UCSD-AML1 (cell line): ENCODE results near the gene ALDH7A1.
"Not testable (repeated sequence)": the region's sequence is repeated elsewhere in the genome, so short reads cannot be mapped to it uniquely, and the experiment has no call there.

Experiments used
- DNase-seq: peaks from one replicate; lab custom pipeline; 2025; ENCODE audit not compliant: unreplicated experiment; lab: John Stamatoyannopoulos, UW

ALDH7A1 gene

GRCh38 chr5:126595486-126596083 is 566 bp upstream of the ALDH7A1 start:
- no peak for DNase-seq

- DNase-seq, result no peak
These were observed 3.5 kb downstream of the ALDH7A1 start for GRCh38 chr5:126591549-126591948.

DNA sequence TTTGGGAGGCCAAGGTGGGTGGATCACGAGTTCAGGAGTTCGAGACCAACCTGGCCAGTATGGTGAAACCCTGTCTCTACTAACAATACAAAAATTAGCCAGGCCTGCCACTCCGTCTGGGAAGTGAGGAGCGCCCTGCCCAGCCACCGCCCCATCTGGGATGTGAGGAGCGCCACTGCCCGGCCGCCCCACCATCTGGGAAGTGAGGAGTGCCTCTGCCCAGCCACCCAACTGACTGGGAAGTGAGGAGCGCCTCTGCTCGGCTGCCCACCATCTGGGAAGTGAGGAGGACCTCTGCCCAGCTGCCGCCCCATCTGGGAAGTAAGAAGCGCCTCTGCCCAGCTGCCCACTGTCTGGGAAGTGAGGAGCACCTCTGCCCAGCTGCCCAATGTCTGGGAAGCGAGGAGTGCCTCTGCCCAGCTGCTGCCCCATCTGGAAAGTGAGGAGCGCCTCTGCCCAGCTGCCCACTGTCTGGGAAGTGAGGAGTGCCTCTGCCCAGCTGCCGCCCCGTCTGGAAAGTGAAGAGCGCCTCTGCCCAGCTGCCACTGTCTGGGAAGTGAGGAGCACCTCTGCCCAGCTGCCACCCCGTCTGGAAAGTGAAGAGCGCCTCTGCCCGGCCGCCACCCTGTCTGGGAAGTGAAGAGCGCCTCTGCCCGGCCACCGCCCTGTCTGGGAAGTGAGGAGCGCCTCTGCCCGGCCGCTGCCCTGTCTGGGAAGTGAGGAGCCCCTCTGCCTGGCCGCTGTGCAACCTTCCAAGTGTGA is 5.3 kb downstream of the ALDH7A1 start:
- no peak for DNase-seq

DNA sequence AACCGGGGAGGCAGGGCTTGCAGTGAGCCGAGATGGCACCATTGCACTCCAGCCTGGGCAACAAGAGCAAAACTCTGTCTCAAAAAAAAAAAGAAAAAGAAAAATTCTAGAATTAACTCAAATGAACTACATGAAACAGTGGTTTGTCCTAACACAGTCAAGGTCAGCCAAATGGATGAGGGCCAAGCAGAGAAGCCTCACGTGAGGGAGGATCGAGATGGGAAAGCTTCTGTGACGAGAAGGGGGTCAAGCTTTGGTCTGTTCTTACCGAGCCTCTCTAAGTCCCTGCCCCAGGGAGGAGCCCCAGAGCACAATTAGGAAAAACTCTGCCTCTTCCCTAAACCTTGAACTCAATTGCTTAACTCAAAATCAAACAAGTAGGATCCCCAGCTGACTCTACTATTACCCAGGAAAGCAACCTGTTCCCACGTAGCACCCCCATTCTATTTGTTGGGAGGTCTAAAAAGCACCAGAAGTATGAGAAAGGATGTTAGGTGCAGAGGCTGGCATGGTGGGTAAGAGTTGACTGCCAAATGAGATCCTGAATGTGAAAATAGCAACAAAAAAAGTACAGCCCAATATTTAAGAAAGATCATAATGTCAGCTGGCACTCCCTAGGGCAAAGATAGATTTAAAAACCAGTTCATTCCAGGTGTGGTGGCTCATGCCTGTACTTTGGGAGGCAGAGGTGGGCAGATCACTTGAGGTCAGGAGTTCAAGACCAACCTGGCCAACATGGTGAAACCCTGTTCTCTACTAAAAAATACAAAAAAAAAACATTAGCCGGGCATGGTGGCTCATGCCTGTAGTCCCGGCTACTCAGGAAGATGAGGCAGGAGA is 7.2 kb downstream of the ALDH7A1 start:
- DNase-seq, result no peak

GRCh38 chr5:126583761-126584160 is 11.3 kb downstream of the ALDH7A1 start:
- DNase-seq, result no peak

GRCh38 chr5:126579716-126580115 is 15.3 kb downstream of the ALDH7A1 start:
- DNase-seq, result no peak

- DNase-seq, result no peak
These were observed 17.6 kb downstream of the ALDH7A1 start for GRCh38 chr5:126577415-126577814.

DNA sequence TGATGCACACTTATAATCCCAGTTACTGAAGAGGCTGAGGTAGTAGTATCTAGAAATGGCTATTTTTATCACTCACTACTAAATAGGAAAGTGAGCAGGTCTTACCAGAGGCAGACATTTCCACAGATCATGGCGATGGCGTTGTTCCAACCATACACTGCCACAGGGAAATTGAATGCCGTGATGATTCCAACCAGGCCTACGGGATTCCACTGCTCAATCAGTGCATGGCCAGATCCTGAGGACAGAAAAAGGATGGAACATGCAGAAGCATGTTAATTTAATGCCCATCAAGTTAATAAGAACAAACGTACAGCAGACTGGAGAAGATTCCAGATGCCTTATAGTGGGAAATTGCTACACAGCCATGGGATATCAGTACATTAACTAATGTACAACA is 18.0 kb downstream of the ALDH7A1 start:
- no peak for DNase-seq

DNA sequence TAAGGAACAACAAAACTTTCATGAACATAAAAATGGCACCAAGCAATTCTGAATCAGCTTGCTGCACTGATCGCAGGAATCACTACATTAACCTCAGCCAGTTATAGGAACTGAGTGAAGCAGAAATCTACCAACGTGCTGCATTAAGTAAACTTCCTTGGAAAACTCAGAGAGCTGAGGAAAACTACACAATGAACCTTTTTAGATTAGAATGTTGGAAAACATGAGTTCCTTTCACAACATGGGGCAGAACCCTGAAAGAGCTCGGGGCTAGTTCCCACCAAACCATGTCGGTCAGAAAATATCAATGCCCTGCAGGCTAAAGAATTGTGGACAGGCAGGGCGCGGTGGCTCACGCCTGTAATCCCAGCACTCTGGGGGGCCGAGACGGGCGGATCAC is 19.4 kb downstream of the ALDH7A1 start:
- no peak for DNase-seq

DNA sequence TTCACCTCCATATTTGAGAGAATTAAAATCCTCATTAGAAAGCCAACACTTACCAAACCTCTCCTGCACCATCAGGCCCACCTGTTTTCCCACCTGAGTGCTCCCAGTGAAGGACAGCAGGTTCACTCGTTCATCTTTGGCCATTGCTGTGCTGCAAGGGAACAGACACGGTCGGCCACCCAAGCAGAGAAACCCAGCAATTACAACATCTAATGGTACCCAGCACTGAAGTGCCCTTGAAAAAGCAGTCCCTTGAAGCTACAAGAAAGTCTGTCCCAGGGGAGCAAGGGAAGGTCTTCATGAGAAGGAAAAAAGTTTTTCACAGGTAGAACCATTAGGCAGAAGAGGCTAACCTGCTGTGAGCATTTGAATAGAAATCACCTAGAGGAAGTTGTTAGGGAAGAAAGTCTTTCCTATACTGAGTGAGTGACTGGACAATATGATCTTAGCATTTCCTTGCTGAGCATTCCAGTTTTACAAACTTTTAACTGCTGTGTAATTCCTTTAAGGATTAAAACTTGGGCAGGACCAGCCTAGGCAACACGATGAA is 26.7 kb downstream of the ALDH7A1 start:
- no peak for DNase-seq

GRCh38 chr5:126562823-126563222 is 32.2 kb downstream of the ALDH7A1 start:
- DNase-seq, result no peak

GRCh38 chr5:126561908-126562307 is 33.1 kb downstream of the ALDH7A1 start:
- no peak for DNase-seq

DNA sequence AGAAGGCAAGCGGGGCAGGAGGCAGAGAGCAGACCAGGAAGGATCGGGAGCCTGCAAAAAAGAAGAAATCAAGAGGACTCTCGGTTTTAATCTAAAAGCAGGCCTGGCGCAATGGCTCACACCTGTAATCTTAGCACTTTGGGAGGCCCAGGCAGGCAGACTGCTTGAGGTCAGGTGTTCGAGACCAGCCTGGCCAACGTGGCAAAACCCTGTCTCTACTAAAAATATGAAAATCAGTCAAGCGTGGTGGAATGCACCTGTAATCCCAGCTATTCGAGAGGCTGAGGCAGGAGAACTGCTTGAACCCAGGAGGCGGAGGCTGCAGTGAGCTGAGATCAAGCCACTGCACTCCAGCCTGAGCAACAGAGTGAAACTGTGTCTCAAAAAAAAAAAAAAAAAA is 39.9 kb downstream of the ALDH7A1 start:
- not testable (repeated sequence) for DNase-seq

GRCh38 chr5:126552614-126553013 is 42.4 kb downstream of the ALDH7A1 start:
- DNase-seq, result no peak

GRCh38 chr5:126544087-126544740 is 50.8 kb downstream of the ALDH7A1 start:
- peak; percentile 27 for DNase-seq

DNA sequence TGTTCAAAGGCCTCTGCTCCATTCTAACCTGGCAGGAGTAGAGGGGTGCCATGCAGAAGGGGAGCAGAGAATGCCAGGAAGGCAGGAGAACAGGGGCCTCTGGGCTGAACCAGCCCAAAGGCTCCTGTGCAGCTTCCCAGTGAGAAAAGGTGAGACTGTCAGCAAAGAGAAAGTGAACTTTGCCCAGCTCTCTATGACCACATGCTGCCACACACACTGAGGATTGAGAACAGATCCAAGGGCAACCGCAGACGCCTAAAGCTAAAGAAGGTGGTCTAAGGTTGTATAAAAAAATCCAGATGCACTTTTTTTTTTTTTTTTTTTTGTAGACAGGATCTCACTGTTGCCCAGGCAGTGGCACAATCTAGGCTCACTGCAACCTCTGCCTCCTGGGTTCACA is 51.4 kb downstream of the ALDH7A1 start:
- DNase-seq, result no peak

DNA sequence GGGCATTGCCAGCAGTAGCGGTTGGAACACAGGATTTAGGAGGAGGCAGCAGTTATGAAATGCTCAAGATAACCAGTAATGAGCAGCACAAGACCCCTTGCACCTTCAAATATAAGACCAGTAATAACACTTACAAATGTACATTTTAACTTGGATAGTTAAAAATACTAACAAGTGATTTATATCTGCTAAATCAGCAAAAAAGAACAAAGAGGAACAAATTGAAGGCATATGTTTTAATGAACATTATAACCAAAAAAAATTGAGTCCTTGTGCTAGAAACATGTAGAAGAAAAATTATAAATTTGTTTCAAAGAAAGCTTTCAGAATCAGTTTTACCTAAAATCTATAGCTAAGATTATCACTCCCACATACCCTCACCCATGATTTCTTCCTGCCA is 52.0 kb downstream of the ALDH7A1 start:
- DNase-seq, result no peak

DNA sequence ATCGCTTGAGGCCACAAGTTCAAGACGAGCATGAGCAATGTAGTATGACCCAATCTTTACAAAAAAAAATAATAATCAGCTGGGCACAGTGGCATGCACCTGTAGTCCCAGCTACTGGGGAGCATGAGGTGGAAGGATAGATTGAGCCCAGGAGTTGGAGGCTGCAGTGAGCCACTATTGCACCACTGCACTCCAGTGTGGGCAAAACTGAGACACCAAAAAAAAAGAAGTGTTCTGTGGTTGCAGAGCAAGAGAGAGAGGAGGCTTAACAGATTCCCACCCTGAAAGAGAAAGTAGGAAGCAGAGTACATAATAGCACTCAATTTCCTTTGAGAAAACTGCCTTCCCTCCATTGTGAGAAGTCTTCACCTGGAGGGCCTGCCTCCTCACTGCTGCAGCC is 52.6 kb downstream of the ALDH7A1 start:
- DNase-seq, result no peak

DNA sequence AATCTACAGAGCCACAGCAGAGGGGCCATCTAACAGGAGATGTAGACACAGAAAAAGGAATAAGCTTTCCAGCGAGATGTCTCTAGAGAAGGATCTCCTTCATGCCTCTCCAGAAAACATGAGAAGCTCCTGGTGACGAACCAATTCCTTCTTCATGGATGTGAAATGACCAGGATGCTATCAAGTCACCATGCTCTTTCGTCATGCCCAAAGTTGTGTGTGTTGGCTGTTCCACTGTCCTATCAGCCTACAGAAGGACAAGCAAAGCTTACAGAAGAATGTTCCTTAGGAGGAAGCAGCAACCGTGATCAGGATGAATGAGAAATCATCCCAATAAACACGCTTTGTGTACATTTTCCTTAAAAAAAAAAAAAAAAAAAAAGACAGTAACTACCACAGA is 54.4 kb downstream of the ALDH7A1 start:
- DNase-seq, result no peak

- no peak for DNase-seq
These were observed 56.4 kb downstream of the ALDH7A1 start for GRCh38 chr5:126538579-126538978.

DNA sequence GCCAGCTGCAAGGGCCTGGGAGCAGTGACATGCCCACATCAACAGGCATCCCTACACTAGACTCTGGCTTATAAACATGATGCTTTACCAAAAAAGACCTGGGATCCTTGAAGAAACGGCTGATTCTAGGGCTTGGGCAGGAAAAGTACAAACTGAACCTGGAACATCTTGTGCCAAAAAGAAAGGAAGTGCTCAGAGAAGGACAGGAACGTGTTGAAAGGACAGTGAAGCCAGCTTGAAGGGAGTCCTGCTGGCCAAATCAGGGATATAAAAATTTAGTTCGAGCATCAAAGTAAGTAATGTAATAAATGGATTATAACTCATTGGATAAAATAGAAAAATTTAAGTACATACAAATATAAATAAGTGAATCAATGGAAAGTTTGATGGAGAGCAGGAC is 58.1 kb downstream of the ALDH7A1 start:
- DNase-seq, result no peak
